OCI-LY3 (cell line): ENCODE results near the gene MEOX1.

Source experiments
- EZH2phosphoT487 ChIP-seq: fragments of 200-600 bp; shearing (Covaris generic); IDR thresholded peaks from 2 replicates; pipeline ENCODE4 v1.6.1; 2018; ENCODE audit warnings: antibody characterized with exemption, mixed run types, low read depth
- TF ChIP-seq, protein P1 (sequence below): fragments of 200-600, 300-600 bp; sonication (generic); IDR thresholded peaks from 2 replicates; pipeline ENCODE4 v1.5.1; 2014; ENCODE audit warnings: antibody characterized with exemption, low read length, low read depth

DNA sequence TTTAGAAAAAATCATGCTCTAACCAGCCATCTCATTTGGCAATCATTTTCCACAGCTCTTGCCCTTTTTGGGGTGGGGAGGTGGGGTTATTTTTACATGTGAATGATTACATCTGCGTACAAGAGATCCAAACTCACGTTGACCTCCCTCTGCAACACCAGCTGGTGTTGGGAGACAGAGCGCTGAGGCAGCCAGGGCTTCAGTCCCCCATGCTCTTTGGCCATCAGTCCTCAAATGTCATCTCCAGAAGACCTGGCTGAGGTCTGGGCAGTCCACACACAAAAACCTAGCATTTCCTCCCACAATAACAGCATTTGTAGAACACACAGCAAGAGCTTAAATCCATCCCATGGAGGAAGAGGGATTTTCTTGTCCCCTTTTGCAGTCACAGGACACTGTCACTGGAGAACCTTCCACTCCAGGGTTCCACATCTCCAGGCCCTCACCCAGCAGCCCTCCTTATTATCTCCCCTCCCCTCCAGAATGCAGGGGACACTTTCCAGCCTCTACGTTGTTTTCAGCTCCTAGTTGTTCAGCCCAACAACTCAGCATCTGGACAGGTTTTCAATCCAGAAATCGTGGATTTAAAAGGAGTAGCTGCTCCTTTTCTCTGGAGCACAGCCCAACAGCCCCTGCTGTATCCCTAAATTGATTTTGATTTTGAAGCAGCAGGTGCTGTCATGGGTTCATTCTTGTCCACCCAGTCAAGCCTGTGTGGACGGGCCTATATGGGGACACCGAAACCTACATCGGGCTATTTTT lies 21.1 kb downstream of the MEOX1 start:
- TF ChIP-seq, protein P1, sequence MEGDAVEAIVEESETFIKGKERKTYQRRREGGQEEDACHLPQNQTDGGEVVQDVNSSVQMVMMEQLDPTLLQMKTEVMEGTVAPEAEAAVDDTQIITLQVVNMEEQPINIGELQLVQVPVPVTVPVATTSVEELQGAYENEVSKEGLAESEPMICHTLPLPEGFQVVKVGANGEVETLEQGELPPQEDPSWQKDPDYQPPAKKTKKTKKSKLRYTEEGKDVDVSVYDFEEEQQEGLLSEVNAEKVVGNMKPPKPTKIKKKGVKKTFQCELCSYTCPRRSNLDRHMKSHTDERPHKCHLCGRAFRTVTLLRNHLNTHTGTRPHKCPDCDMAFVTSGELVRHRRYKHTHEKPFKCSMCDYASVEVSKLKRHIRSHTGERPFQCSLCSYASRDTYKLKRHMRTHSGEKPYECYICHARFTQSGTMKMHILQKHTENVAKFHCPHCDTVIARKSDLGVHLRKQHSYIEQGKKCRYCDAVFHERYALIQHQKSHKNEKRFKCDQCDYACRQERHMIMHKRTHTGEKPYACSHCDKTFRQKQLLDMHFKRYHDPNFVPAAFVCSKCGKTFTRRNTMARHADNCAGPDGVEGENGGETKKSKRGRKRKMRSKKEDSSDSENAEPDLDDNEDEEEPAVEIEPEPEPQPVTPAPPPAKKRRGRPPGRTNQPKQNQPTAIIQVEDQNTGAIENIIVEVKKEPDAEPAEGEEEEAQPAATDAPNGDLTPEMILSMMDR, result no peak
- no peak for TF ChIP-seq EZH2phosphoT487
